Ishikawa (cell line): ENCODE data around the gene FADS2.

ENCODE experiments used
- CREB1 ChIP-seq: IDR thresholded peaks from 2 replicates; pipeline ENCODE4 v1.6.1; 2012; ENCODE audit warnings: low read depth
- EP300 ChIP-seq: IDR thresholded peaks from 2 replicates; pipeline ENCODE4 v1.6.1; 2012; ENCODE audit warnings: borderline replicate concordance
- MAX ChIP-seq: IDR thresholded peaks from 2 replicates; pipeline ENCODE4 v1.6.1; 2012
- RAD21 ChIP-seq: IDR thresholded peaks from 2 replicates; pipeline ENCODE4 v1.6.1; 2012; ENCODE audit warnings: low read depth
- TCF12 ChIP-seq: IDR thresholded peaks from 2 replicates; pipeline ENCODE4 v1.6.1; 2012; ENCODE audit warnings: low read depth
- TEAD4 ChIP-seq: IDR thresholded peaks from 2 replicates; pipeline ENCODE4 v1.6.1; 2012
- USF1 ChIP-seq: IDR thresholded peaks from 2 replicates; pipeline ENCODE4 v1.6.1; 2012
- YY1 ChIP-seq: IDR thresholded peaks from 2 replicates; pipeline ENCODE4 v1.6.1; 2012; ENCODE audit warnings: low read depth
- TF ChIP-seq, protein P1 (sequence below): IDR thresholded peaks from 2 replicates; pipeline ENCODE4 v1.6.1; 2012; ENCODE audit warnings: low read depth, mild to moderate bottlenecking

DNA sequence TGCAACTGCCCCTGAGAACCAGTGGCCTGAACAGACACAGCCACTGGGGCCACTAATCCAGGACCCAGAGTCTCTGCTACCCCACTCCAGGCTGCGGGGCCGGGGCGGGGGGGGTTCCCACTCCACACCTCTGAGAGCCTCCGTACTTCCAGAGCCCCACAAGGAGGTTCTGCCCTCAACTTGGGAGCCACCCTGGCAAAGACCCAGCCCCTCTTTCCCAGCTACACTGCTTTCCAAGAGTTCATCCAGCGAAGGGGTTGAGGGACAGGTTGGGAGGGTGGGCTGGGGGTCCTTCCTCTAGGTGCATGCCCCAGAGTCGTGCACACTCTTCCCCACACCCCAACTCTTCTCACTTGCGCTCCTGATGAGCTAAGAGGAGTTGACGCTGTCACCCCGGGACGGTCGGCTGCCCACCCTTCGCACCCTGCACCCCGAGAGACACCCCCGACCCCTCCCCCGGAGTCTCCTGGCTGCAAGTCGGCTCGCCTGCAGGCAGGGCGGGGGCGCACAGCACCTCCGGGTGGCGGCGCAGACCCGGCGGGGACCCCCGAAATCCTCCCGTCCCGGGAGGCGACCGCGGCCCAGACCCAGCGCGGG, 88.7 kb downstream of the FADS2 start:
- TF ChIP-seq USF1 (no peak), CREB1 (no peak), YY1 (no peak), EP300 (no peak), RAD21 (no peak), MAX (no peak), TEAD4 (no peak), TCF12 (no peak)
- TF ChIP-seq, protein P1, sequence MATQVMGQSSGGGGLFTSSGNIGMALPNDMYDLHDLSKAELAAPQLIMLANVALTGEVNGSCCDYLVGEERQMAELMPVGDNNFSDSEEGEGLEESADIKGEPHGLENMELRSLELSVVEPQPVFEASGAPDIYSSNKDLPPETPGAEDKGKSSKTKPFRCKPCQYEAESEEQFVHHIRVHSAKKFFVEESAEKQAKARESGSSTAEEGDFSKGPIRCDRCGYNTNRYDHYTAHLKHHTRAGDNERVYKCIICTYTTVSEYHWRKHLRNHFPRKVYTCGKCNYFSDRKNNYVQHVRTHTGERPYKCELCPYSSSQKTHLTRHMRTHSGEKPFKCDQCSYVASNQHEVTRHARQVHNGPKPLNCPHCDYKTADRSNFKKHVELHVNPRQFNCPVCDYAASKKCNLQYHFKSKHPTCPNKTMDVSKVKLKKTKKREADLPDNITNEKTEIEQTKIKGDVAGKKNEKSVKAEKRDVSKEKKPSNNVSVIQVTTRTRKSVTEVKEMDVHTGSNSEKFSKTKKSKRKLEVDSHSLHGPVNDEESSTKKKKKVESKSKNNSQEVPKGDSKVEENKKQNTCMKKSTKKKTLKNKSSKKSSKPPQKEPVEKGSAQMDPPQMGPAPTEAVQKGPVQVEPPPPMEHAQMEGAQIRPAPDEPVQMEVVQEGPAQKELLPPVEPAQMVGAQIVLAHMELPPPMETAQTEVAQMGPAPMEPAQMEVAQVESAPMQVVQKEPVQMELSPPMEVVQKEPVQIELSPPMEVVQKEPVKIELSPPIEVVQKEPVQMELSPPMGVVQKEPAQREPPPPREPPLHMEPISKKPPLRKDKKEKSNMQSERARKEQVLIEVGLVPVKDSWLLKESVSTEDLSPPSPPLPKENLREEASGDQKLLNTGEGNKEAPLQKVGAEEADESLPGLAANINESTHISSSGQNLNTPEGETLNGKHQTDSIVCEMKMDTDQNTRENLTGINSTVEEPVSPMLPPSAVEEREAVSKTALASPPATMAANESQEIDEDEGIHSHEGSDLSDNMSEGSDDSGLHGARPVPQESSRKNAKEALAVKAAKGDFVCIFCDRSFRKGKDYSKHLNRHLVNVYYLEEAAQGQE: no peak
